ENCODE results near the gene OR4F15.

Gene OR4F15

DNA sequence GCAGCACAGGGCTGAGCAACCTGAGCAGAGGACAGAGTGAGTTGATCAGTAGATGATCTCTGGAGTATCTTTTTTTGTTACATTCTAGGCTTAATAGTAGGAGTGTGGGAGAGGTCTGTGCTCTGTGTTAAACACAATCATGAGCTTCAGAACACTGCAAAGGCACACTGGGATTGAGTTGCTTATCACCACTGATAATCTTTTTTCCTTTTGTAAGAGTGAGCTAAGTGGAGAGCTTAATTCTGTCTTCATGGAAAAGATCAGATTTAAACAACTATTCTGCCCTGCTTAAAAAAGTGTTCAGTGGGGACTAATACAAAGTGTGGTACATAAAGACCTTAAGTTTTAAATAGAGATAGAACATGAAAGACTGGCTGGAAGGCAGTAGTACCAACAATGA lies 7.6 kb upstream of the OR4F15 start:
- no peak for DNase-seq (ENCODE audit: low read depth)

DNA sequence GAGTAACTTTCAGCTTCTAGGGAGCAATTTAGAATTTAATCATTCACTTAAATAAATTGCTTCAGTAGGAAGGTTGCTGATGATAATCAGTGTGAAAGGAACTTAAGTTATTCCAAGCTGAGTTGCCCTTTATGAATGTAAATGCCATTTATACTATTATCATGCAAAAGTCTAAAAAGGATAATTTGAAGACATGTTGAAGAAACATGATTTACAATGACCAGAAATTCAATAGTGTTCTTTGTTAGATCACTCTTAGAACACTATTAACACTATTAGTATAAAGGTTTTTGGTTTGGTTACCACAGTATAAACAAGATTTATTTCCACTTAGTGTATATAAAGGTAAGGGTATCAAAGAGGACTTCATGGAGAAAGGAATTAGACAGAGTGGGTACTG lies 7.1 kb upstream of the OR4F15 start:
- no peak for DNase-seq (ENCODE audit: low read depth)

DNA sequence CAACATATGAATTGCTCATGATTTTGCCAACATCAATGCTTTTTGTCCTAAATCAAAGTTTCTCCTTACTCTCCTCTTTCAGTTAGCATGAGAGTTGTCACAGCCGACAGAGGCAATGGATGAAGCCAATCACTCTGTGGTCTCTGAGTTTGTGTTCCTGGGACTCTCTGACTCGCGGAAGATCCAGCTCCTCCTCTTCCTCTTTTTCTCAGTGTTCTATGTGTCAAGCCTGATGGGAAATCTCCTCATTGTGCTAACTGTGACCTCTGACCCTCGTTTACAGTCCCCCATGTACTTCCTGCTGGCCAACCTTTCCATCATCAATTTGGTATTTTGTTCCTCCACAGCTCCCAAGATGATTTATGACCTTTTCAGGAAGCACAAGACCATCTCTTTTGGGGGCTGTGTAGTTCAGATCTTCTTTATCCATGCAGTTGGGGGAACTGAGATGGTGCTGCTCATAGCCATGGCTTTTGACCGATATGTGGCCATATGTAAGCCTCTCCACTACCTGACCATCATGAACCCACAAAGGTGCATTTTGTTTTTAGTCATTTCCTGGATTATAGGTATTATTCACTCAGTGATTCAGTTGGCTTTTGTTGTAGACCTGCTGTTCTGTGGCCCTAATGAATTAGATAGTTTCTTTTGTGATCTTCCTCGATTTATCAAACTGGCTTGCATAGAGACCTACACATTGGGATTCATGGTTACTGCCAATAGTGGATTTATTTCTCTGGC lies 6.2 kb upstream of the OR4F15 start:
- DNase-seq (ENCODE audit: low read depth): no peak

DNA sequence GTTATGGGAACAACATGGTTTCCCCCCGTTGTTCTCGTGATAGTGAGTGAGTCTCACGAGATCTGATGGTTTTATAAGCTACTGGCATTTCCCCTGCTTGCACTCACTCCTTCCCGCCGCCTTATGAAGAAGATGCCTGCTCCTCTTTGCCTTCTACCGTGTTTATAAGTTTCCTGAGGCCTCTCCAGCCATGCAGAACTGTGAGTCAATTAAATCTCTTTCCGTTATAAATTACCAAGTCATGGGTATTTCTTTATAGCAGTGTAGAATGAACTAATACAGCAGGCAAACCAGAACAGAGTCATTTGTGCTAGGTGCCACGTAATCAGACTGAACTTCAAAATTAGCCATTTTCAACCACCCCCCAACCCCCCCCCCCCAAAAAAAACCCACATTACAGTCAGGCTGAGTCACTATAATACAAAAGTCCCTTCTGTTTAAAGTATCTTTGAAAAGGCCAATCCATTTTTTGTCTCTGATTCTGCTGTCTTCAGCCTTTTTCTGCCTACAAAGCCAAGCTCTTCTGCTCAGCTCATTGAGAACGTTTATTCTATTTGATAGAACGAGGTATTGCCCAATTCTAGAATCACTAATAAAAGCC lies 4.6 kb upstream of the OR4F15 start:
- DNase-seq (ENCODE audit: low read depth): no peak

DNA sequence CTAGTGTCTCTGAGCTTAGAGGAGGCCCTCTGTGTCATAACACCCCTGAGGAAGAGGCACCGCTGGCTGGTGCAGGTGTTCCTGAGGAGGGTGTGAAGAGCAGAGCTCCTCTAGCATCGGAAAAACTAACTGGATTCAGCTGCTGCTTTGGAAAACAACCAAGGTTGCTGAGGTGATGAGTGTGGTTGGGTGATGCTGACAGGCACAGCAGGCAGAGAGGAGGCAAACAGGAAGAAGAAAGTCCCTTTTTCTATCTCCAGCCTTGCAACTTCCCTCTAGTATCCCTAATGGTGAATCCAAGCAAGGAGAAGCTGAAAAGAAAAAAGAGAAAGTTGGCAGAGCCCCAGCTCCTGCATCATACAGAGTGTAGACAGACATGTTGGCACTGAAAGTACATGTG lies 3.8 kb upstream of the OR4F15 start:
- no peak for DNase-seq (ENCODE audit: low read depth)

DNA sequence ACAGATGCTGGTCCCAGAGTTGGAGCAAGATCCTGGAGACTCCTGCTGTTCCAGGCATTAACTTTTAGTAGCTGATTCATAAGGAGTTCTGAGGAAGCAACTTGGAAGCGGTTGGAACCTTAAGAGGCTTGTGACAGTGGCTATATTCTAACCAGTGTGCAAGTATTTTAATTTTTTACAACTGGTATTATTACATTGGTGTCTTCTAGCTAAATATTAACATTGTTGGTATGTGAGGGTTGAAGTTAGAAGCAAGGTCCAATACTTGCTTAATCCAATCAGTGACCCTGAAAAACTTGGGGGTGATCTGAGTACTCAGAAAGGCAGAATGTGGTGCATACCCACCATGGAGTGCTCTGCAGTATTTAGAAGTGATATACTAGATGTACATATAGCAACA lies 1.5 kb upstream of the OR4F15 start:
- no peak for DNase-seq (ENCODE audit: low read depth)

DNA sequence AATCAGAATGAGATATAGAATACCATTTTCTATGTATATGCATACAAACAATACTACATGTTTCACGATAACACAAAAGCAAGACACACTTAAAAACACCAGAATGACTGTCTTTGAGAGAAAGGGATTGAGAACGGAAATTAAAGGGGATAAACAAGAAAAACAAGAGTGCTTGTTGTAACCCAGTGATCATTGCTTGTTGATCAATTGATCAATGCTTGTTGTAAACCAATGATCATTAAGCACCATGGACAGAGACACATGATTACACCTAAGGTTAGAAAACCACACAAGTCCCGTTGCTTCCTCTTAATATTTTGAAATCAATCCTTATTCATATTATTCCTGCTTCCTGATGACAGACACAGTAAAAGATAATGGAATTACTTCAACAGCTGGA lies 1.1 kb upstream of the OR4F15 start:
- DNase-seq (ENCODE audit: low read depth): no peak

DNA sequence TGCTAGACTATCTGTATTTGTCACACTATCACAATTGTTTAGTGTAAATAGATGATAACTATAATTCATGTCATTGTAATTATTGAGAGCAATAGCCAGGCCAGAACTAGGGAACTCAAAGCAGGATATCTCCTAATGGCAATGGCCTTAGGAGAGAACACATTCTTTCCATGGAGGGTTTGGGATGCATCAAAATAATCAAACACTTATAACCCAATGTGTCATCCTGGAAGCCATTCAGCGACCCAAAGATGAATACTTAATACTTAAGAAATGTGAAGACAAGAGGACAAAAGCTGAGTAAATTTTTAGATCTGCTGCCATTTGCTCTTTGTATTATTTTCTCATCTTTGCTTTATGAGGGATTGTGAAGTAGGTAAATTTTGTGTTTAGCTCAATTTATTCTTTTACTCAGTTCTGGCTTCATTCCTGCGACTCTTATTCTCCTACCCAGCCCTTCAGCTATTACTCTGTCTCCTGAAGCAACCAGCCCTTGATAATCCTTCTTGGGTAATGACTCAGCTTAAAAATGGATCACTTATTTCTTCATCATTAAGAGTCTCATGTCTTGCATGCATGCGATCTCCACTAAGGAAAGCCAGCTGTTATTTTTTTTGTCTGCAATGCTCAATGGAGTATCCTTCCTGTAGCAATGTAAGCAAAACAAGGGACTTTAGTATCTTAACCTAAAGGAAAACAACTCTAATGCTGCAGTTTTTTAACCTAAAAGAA lies 2.0 kb downstream of the OR4F15 start:
- no peak for DNase-seq (ENCODE audit: low read depth)

DNA sequence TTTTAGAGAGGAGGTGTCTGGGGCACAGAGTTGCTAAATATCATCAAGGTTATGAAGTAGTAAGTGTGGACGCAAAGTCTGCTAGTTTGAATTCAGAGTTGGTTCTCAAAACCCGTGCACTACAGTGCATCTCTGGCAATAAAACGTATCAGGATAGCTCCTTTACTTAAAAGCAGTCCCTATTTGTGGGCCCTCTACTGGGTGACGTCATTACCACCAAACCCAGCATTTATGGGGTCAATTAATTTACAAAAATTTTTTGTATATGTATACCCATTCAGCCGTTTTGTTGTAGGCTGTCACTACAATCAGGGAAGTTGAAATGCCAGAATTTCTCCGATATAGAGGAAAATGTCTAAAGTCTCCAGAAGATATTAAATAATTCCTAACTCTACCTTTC lies 8.8 kb downstream of the OR4F15 start:
- DNase-seq (ENCODE audit: low read depth): no peak

DNA sequence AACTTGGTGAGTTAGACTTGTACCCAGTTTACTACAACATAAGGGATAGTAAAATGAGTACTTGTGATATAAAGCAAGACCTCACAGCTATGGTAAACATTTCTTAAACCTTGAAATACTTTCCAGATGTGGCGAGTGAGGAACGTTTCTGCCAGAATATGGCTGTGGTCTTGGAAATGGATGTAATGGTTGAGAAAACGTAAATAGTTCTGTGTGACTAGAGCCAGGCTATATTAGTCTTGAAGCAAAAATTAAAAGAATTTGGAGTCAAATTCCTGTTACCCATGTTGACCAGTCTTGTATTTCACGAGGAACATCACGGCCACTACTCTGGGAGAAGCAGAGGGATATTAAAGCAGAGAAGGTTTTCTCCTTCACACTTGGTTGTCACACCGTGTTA lies 15.3 kb downstream of the OR4F15 start:
- DNase-seq (ENCODE audit: low read depth): no peak

DNA sequence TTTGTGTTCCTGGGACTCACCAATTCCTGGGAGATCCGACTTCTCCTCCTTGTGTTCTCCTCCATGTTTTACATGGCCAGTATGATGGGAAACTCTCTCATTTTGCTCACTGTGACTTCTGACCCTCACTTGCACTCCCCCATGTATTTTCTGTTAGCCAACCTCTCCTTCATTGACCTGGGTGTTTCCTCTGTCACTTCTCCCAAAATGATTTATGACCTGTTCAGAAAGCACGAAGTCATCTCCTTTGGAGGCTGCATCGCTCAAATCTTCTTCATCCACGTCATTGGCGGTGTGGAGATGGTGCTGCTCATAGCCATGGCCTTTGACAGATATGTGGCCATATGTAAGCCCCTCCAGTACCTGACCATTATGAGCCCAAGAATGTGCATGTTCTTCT lies 16.8 kb downstream of the OR4F15 start:
- DNase-seq (ENCODE audit: low read depth): no peak

DNA sequence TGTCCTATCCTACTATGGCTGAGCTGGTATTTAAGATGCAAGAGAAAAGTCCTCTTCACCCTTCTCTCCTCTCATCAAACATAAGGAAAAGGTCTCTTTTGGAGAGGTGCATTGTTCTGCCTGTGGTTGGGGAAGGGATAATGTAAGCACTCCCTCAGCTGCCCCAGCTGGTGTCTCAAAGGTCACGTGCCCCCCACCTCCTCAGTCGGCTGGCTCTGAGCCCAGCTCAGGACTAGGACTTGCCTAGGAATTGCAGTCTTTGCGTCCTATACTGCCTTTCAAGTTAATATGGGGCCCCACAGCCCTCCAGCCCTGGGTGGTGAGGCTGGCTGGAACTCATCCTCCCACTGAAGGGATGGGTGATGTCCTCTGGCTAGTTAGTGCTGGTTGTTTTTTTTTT lies 29.7 kb downstream of the OR4F15 start:
- no peak for DNase-seq (ENCODE audit: low read depth)

DNA sequence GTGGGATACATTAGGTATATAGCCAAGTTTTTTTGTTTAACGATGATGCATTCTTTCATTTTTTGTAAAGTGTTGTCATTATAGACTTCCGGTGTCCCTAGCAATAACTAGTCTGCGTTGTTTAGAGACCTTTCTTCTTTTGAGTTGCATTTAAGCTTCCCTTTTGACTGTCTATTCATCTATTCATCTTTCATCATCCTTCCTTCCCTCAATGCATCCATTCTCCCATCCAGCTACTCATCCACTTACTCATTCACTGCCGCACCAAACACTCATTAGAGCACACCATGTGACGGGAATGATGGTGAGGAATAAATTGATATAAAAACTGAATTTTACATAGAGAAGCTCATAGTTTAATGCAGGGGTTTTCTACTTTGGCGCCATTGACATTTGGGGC lies 32.9 kb downstream of the OR4F15 start:
- no peak for DNase-seq (ENCODE audit: low read depth)

DNA sequence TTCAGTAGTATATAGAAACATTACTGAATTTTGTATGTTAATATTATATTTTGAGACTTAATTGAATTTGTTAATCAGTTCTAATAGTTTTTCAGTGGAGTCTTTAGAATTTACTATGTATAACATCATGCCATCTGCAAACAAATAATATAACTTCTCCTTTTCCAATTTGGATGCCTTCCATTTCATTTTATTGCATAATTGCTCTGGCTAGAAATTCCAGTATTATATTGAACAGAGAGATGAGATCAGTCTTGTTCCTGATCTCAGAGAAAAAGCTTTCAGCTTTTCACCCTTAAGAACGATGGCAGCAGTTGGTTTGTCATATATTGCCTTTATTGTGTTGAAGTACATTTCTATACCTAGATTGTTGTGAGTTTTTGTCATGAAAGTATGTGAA lies 40.4 kb downstream of the OR4F15 start:
- no peak for DNase-seq (ENCODE audit: low read depth)

All from activated T-cell treated with anti-CD3 and anti-CD28 coated beads for 24 hours (primary cell).